ENCODE data around the gene PTPN4.

Gene PTPN4

DNA sequence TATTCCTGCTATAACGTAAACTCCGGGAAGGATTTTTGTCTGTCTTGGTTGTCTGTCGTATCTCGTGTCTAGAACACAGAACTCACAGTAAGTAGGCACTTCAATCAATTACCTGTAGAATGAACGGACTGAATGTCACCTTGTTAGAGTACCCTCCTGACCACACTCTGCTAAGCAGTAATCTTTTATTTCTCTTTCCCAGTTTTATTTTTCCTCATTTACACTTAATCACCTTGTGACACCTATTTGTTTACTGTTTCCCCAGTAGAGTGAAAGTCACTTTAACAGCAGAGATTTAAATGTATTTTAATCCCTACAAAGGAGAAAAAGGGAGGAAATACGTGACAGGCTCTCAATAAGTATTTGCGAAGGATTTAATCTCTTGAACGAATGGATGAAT lies 252.6 kb downstream of the PTPN4 start:
- Histone ChIP-seq H3K9ac (ENCODE audit: low read depth, low read length, poor library complexity, severe bottlenecking) (peak overlapping the region; percentile 5), H2AFZ (ENCODE audit: low read length) (peak overlapping the region; percentile 96), H4K20me1 (ENCODE audit: insufficient read depth, low read length, poor library complexity, severe bottlenecking) (peaks cover 9% of the 10 kb centered on the region)

GRCh38 chr2:120012771-120013596 lies 253.3 kb downstream of the PTPN4 start, which contains the start of gene EPB41L5:
EPB41L5 (plus strand) TSS chr2:120013077; CDS start chr2:120019085, 6,008 bp downstream.
- peak within 1 kb of the TSS; percentile 96 for H2AFZ ChIP-seq (ENCODE audit: low read length)

More for the DNA sequence above, 252.6 kb downstream of the PTPN4 start:
- peaks cover 11% of the 10 kb centered on the region for H3K4me1 ChIP-seq (ENCODE audit: insufficient read depth, low read length, poor library complexity, severe bottlenecking)
- no peaks in the 10 kb centered on the region for H3K9me2 ChIP-seq (replicated peaks; ENCODE audit: low read depth, low read length)
- H3K27me3 ChIP-seq (ENCODE audit: insufficient read depth, low read length, poor library complexity, severe bottlenecking) = no peaks in the 10 kb centered on the region
- no peaks in the 10 kb centered on the region for H3K9me3 ChIP-seq (ENCODE audit: insufficient read depth, low read depth, low read length)
- peaks cover 14% of the 10 kb centered on the region for H3K79me2 ChIP-seq (ENCODE audit: insufficient read depth, low read length)
- H3F3A ChIP-seq (ENCODE audit: low read depth) = no peaks in the 10 kb centered on the region
- H3K36me3 ChIP-seq (ENCODE audit: insufficient read depth, low read length) = no peaks in the 10 kb centered on the region
- H3K4me2 ChIP-seq (ENCODE audit: low read depth, low read length, poor library complexity, severe bottlenecking) = peak overlapping the region; percentile 68
- H3K4me3 ChIP-seq (ENCODE audit: low read length, poor library complexity, severe bottlenecking) = peak overlapping the region; percentile 87
- TF ChIP-seq EZH2phosphoT487 (IDR thresholded peaks at IDR 0.05; ENCODE audit: borderline replicate concordance) (no peak), CTCF (conservative IDR thresholded peaks at IDR 0.05; ENCODE audit: low read length) (no peak)

GRCh38 chr2:120013597-120014223 lies 254.0 kb downstream of the PTPN4 start:
- H3K4me2 ChIP-seq (ENCODE audit: low read depth, low read length, poor library complexity, severe bottlenecking) = peak overlapping the region; percentile 68
- TF ChIP-seq CTCF (conservative IDR thresholded peaks at IDR 0.05; ENCODE audit: low read length) = no peak
- no peak for TF ChIP-seq EZH2phosphoT487 (IDR thresholded peaks at IDR 0.05; ENCODE audit: borderline replicate concordance)
- peaks cover 9% of the 10 kb centered on the region for H4K20me1 ChIP-seq (ENCODE audit: insufficient read depth, low read length, poor library complexity, severe bottlenecking)
- H3F3A ChIP-seq (ENCODE audit: low read depth) = no peaks in the 10 kb centered on the region
- no peaks in the 10 kb centered on the region for H3K27me3 ChIP-seq (ENCODE audit: insufficient read depth, low read length, poor library complexity, severe bottlenecking)
- H3K36me3 ChIP-seq (ENCODE audit: insufficient read depth, low read length) = no peaks in the 10 kb centered on the region
- H3K79me2 ChIP-seq (ENCODE audit: insufficient read depth, low read length) = peaks cover 14% of the 10 kb centered on the region
- H3K4me3 ChIP-seq (ENCODE audit: low read length, poor library complexity, severe bottlenecking) = peak overlapping the region; percentile 87
- H2AFZ ChIP-seq (ENCODE audit: low read length) = peak overlapping the region; percentile 96
- H3K9me2 ChIP-seq (replicated peaks; ENCODE audit: low read depth, low read length) = no peaks in the 10 kb centered on the region
- peak overlapping the region; percentile 78 for H3K9ac ChIP-seq (ENCODE audit: low read depth, low read length, poor library complexity, severe bottlenecking)
- peaks cover 11% of the 10 kb centered on the region for H3K4me1 ChIP-seq (ENCODE audit: insufficient read depth, low read length, poor library complexity, severe bottlenecking)
- H3K9me3 ChIP-seq (ENCODE audit: insufficient read depth, low read depth, low read length) = no peaks in the 10 kb centered on the region

More at GRCh38 chr2:120012771-120013596, 253.3 kb downstream of the PTPN4 start, which contains the start of gene EPB41L5:
- TF ChIP-seq EZH2phosphoT487 (IDR thresholded peaks at IDR 0.05; ENCODE audit: borderline replicate concordance) = no peak
- TF ChIP-seq CTCF (conservative IDR thresholded peaks at IDR 0.05; ENCODE audit: low read length) = no peak
- no peaks in the 10 kb centered on the region for H3K36me3 ChIP-seq (ENCODE audit: insufficient read depth, low read length)
- H3K9me3 ChIP-seq (ENCODE audit: insufficient read depth, low read depth, low read length) = no peaks in the 10 kb centered on the region
- peaks cover 14% of the 10 kb centered on the region for H3K79me2 ChIP-seq (ENCODE audit: insufficient read depth, low read length)
- H3F3A ChIP-seq (ENCODE audit: low read depth) = no peaks in the 10 kb centered on the region
- H3K4me3 ChIP-seq (ENCODE audit: low read length, poor library complexity, severe bottlenecking) = peak within 1 kb of the TSS; percentile 87
- peaks cover 9% of the 10 kb centered on the region for H4K20me1 ChIP-seq (ENCODE audit: insufficient read depth, low read length, poor library complexity, severe bottlenecking)
- H3K27me3 ChIP-seq (ENCODE audit: insufficient read depth, low read length, poor library complexity, severe bottlenecking) = no peaks in the 10 kb centered on the region
- peak within 1 kb of the TSS; percentile 78 for H3K9ac ChIP-seq (ENCODE audit: low read depth, low read length, poor library complexity, severe bottlenecking)
- H3K9me2 ChIP-seq (replicated peaks; ENCODE audit: low read depth, low read length) = no peaks in the 10 kb centered on the region
- peaks cover 11% of the 10 kb centered on the region for H3K4me1 ChIP-seq (ENCODE audit: insufficient read depth, low read length, poor library complexity, severe bottlenecking)
- H3K4me2 ChIP-seq (ENCODE audit: low read depth, low read length, poor library complexity, severe bottlenecking) = peak within 1 kb of the TSS; percentile 68

Data from Loucy (cell line).